Adipose tissue (tissue), 3 donors: ENCODE measurements around the gene SDS. TPM values are rescaled to one million over a fixed set of nuclear protein-coding genes. Genes with fewer than 3 reads are reported as not detected.

Source experiments
- H3K27ac ChIP-seq: one replicate; pipeline ENCODE4 v1.5.1; 2013; ENCODE audit warnings: low read depth, low read length
- WGBS, 3 donors: extraction: QIAGEN DNeasy Blood & Tissue Kit; methylation state at CpG; one replicate each; pipeline ENCODE4 v1.1.7; 2013; 5-methylcytosine and 5-hydroxymethylcytosine counted together
- polyA plus RNA-seq, 3 donors: library from polyadenylated mRNA; stranded (reverse); fragments of 200-250 nt; gene quantifications; one replicate each; pipeline ENCODE4 v1.2.3, GENCODE V29; 2013
- donor health status: healthy with polysubstance abuse.
- donor health status: Bipolar disorder and iron deficiency.
- donor health status: healthy.

Gene SDS
- polyA plus RNA-seq = 1 to 10 TPM in 2 of 3 donors, under 1 TPM in 1; 0.13 to 2.9 (median 1.3) TPM

- no peak within 1 kb of the TSS for H3K27ac ChIP-seq
- 16 to 36% (median 18%) methylated on average over 14 of the region's 14 CpGs for WGBS, 3 donors
Measured at GRCh38 chr12:113403435-113404415, at the start of gene SDS. Gene SDS (minus strand): TSS chr12:113403887. CDS start chr12:113399708, 4,179 bp downstream.

- H3K27ac ChIP-seq = no peak overlapping the region
- 35 to 44% (median 37%) methylated on average over 6 of the region's 6 CpGs for WGBS, 3 donors
Measured at GRCh38 chr12:113453330-113453729, 49.6 kb upstream of the SDS start.

- no peak overlapping the region for H3K27ac ChIP-seq
- 88 to 92% (median 89%) methylated on average over 2 of the region's 2 CpGs for WGBS, 3 donors
Measured at GRCh38 chr12:113452458-113452857, 48.8 kb upstream of the SDS start.

- 90 to 100% (median 96%) methylated on average over 1 of the region's 1 CpG for WGBS, 3 donors
Measured at GRCh38 chr12:113449839-113450238, 46.2 kb upstream of the SDS start.

GRCh38 chr12:113449299-113449698 lies 45.6 kb upstream of the SDS start:
- 86 to 89% (median 86%) methylated on average over 2 of the region's 2 CpGs for WGBS, 3 donors
- H3K27ac ChIP-seq = no peak overlapping the region

More at GRCh38 chr12:113449839-113450238, 46.2 kb upstream of the SDS start:
- H3K27ac ChIP-seq = no peak overlapping the region

GRCh38 chr12:113448873-113449272 lies 45.2 kb upstream of the SDS start:
- WGBS, 3 donors = 23 to 50% (median 29%) methylated on average over 7 of the region's 7 CpGs

GRCh38 chr12:113445544-113446171 lies 42.0 kb upstream of the SDS start:
- WGBS, 3 donors = 81 to 90% (median 88%) methylated on average over 6 of the region's 6 CpGs
- H3K27ac ChIP-seq = no peak overlapping the region

More at GRCh38 chr12:113448873-113449272, 45.2 kb upstream of the SDS start:
- no peak overlapping the region for H3K27ac ChIP-seq

GRCh38 chr12:113443030-113443539 lies 39.4 kb upstream of the SDS start:
- no peak overlapping the region for H3K27ac ChIP-seq
- 86 to 94% (median 88%) methylated on average over 6 of the region's 6 CpGs for WGBS, 3 donors

- WGBS, 3 donors = 22 to 58% (median 54%) methylated on average over 14 of the region's 14 CpGs
Measured at GRCh38 chr12:113440947-113441782, 37.5 kb upstream of the SDS start.

GRCh38 chr12:113440336-113440735 lies 36.6 kb upstream of the SDS start:
- no peak overlapping the region for H3K27ac ChIP-seq
- 66 to 83% (median 78%) methylated on average over 7 of the region's 7 CpGs for whole genome bisulfite sequencing, 3 donors

More at GRCh38 chr12:113440947-113441782, 37.5 kb upstream of the SDS start:
- no peak overlapping the region for H3K27ac ChIP-seq

- WGBS, 3 donors = 23 to 35% (median 33%) methylated on average over 8 of the region's 8 CpGs
- H3K27ac ChIP-seq = no peak overlapping the region
Measured at GRCh38 chr12:113439606-113440030, 35.9 kb upstream of the SDS start.

GRCh38 chr12:113439301-113439597 lies 35.6 kb upstream of the SDS start:
- 30 to 46% (median 45%) methylated on average over 4 of the region's 4 CpGs for WGBS, 3 donors
- no peak overlapping the region for H3K27ac ChIP-seq

GRCh38 chr12:113438523-113439300 lies 35.0 kb upstream of the SDS start:
- WGBS, 3 donors = 70 to 83% (median 75%) methylated on average over 4 of the region's 4 CpGs

GRCh38 chr12:113437729-113438100 lies 34.0 kb upstream of the SDS start:
- H3K27ac ChIP-seq = no peak overlapping the region
- 64 to 76% (median 68%) methylated on average over 9 of the region's 9 CpGs for WGBS, 3 donors

More at GRCh38 chr12:113438523-113439300, 35.0 kb upstream of the SDS start:
- H3K27ac ChIP-seq = no peak overlapping the region

- 84 to 89% (median 85%) methylated on average over 6 of the region's 6 CpGs for WGBS, 3 donors
Measured at GRCh38 chr12:113436993-113437728, 33.5 kb upstream of the SDS start.

GRCh38 chr12:113436586-113436985 lies 32.9 kb upstream of the SDS start:
- H3K27ac ChIP-seq = no peak overlapping the region
- WGBS, 3 donors = 85 to 92% (median 88%) methylated on average over 6 of the region's 6 CpGs

More at GRCh38 chr12:113436993-113437728, 33.5 kb upstream of the SDS start:
- H3K27ac ChIP-seq = no peak overlapping the region

- 87 to 95% (median 88%) methylated on average over 5 of the region's 5 CpGs for WGBS, 3 donors
- no peak overlapping the region for H3K27ac ChIP-seq
Measured at GRCh38 chr12:113435367-113435766, 31.7 kb upstream of the SDS start.
